IMR-90 (cell line): ENCODE data around the gene STAT4. TPM values are rescaled to one million over a fixed set of nuclear protein-coding genes. Genes with fewer than 3 reads are reported as not detected.

ENCODE experiments used
- ATAC-seq: fragments of 200-7000 bp; cut with Tn5 transposase; 2 replicates; pipeline ENCODE4 v1.9.1; 2020; ENCODE audit warnings: low read depth, mild to moderate bottlenecking, moderate library complexity
- BruUV-seq: library from RNA; stranded (reverse); fragments of 400-500 nt; replicated peaks from 2 replicates; lab custom pipeline; 2021; lab: Mats Ljungman, UMichigan
- CTCF ChIA-PET: fragments of 300-600 bp; formaldehyde crosslinking; extraction: SDS; loops from one replicate; lab custom pipeline; 2021; ENCODE audit warnings: antibody characterized with exemption; lab: Yijun Ruan, JAX
- POLR2A ChIA-PET: fragments of 300-600 bp; sonication (Branson Sonifier 250); formaldehyde crosslinking; loops from one replicate; lab custom pipeline; 2022; ENCODE audit warnings: antibody characterized with exemption; ENCODE audit not compliant: unreplicated experiment; lab: Charles Lee
- DNase-seq: peaks from one replicate; pipeline ENCODE4 v3.0.0; 2013
- H2AFZ ChIP-seq: replicated peaks from 2 replicates; pipeline ENCODE3; 2013; ENCODE audit warnings: low read length, mild to moderate bottlenecking; ENCODE audit not compliant: poor library complexity
- H2AK5ac ChIP-seq: 2 replicates; pipeline ENCODE4 v1.6.1; 2013; ENCODE audit warnings: low read depth, low read length, inconsistent platforms
- H2AK9ac ChIP-seq: replicated peaks from 2 replicates; pipeline ENCODE3; 2013; ENCODE audit warnings: mild to moderate bottlenecking, low read depth, low read length, moderate library complexity; ENCODE audit not compliant: poor library complexity
- H2BK120ac ChIP-seq: 2 replicates; pipeline ENCODE4 v1.6.1; 2013; ENCODE audit warnings: low read depth, low read length, inconsistent platforms
- H2BK15ac ChIP-seq: 3 replicates; pipeline ENCODE4 v1.6.1; 2013; ENCODE audit warnings: low read depth, low read length, inconsistent platforms
- H2BK20ac ChIP-seq: 2 replicates; pipeline ENCODE4 v1.6.1; 2013; ENCODE audit warnings: low read depth, mild to moderate bottlenecking, inconsistent platforms, low read length, moderate library complexity
- H2BK5ac ChIP-seq: 2 replicates; pipeline ENCODE4 v1.6.1; 2013; ENCODE audit warnings: mild to moderate bottlenecking, low read depth, low read length, inconsistent platforms; ENCODE audit not compliant: poor library complexity, severe bottlenecking
- H3K14ac ChIP-seq: replicated peaks from 2 replicates; pipeline ENCODE4 v1.6.1; 2013; ENCODE audit warnings: low read depth, low read length, inconsistent platforms
- H3K18ac ChIP-seq: 2 replicates; pipeline ENCODE4 v1.6.1; 2013; ENCODE audit warnings: low read depth, low read length, control low read depth
- H3K23ac ChIP-seq: 2 replicates; pipeline ENCODE4 v1.6.1; 2013; ENCODE audit warnings: low read depth, low read length, inconsistent platforms
- H3K27ac ChIP-seq: 2 replicates; pipeline ENCODE4 v1.5.1; 2013; ENCODE audit warnings: mild to moderate bottlenecking, control low read depth, low read length; ENCODE audit not compliant: insufficient read depth
- H3K27me3 ChIP-seq: 2 replicates; pipeline ENCODE4 v1.6.1; 2013; ENCODE audit warnings: low read length; ENCODE audit not compliant: control insufficient read depth, insufficient read depth
- H3K36me3 ChIP-seq: 2 replicates; pipeline ENCODE4 v1.6.1; 2013; ENCODE audit warnings: low read length, mixed read lengths; ENCODE audit not compliant: control insufficient read depth, insufficient read depth
- H3K4ac ChIP-seq: 2 replicates; pipeline ENCODE4 v1.6.1; 2013; ENCODE audit warnings: low read depth, low read length, inconsistent platforms
- H3K4me1 ChIP-seq: 2 replicates; pipeline ENCODE4 v1.6.1; 2013; ENCODE audit warnings: low read length, mixed read lengths; ENCODE audit not compliant: control insufficient read depth, insufficient read depth
- H3K4me2 ChIP-seq: 2 replicates; pipeline ENCODE4 v1.6.1; 2013; ENCODE audit warnings: low read depth, mild to moderate bottlenecking, control low read depth, low read length, moderate library complexity
- H3K4me3 ChIP-seq: 2 replicates; pipeline ENCODE4 v1.5.1; 2013; ENCODE audit warnings: low read depth, mild to moderate bottlenecking, control low read depth, low read length, moderate library complexity; ENCODE audit not compliant: insufficient read depth
- H3K56ac ChIP-seq: 2 replicates; pipeline ENCODE4 v1.6.1; 2013; ENCODE audit warnings: low read length, inconsistent platforms; ENCODE audit not compliant: insufficient read depth; ENCODE audit errors: extremely low read depth
- H3K79me1 ChIP-seq, 2 experiments: 2 replicates each; pipeline ENCODE4 v1.6.1; 2013; ENCODE audit warnings: low read length in 2 of 2, inconsistent platforms in 1 of 2, low read depth in 1 of 2
- H3K9ac ChIP-seq: 2 replicates; pipeline ENCODE4 v1.6.1; 2013; ENCODE audit warnings: low read depth, low read length, control low read depth
- H3K9me1 ChIP-seq: 2 replicates; pipeline ENCODE4 v1.6.1; 2013; ENCODE audit warnings: low read length, inconsistent platforms; ENCODE audit not compliant: insufficient read depth
- H3K9me3 ChIP-seq: 2 replicates; pipeline ENCODE4 v1.6.1; 2013; ENCODE audit warnings: low read length; ENCODE audit not compliant: control insufficient read depth, insufficient read depth
- H4K20me1 ChIP-seq: 2 replicates; pipeline ENCODE4 v1.6.1; 2013; ENCODE audit warnings: low read length, inconsistent platforms; ENCODE audit not compliant: insufficient read depth
- H4K5ac ChIP-seq: 2 replicates; pipeline ENCODE4 v1.6.1; 2013; ENCODE audit warnings: mild to moderate bottlenecking, low read depth, low read length, control low read depth
- H4K8ac ChIP-seq, 2 experiments: 2 replicates each; pipeline ENCODE4 v1.6.1; 2013; ENCODE audit warnings: low read depth in 2 of 2, low read length in 2 of 2, control low read depth in 1 of 2, inconsistent platforms in 1 of 2
- H4K91ac ChIP-seq: 2 replicates; pipeline ENCODE4 v1.6.1; 2013; ENCODE audit warnings: low read depth, low read length, inconsistent platforms; ENCODE audit not compliant: insufficient read depth
- BHLHE40 ChIP-seq: fragments of 150-350 bp; IDR thresholded peaks from 2 replicates; pipeline ENCODE4 v1.6.1; 2016; ENCODE audit warnings: mild to moderate bottlenecking, low read depth, low read length
- CEBPB ChIP-seq: IDR thresholded peaks from 2 replicates; pipeline ENCODE4 v1.6.1; 2012; ENCODE audit warnings: low read depth, low read length, improper control_type of control experiment
- CTCF ChIP-seq: conservative IDR thresholded peaks from 2 replicates; pipeline ENCODE4 v1.5.1; 2012; ENCODE audit warnings: mild to moderate bottlenecking, low read depth, low read length, improper control_type of control experiment
- FOS ChIP-seq: fragments of 150-350 bp; IDR thresholded peaks from 2 replicates; pipeline ENCODE4 v1.6.1; 2016; ENCODE audit warnings: low read depth, low read length
- MAZ ChIP-seq: IDR thresholded peaks from 2 replicates; pipeline ENCODE4 v1.6.1; 2012; ENCODE audit warnings: low read depth, mild to moderate bottlenecking, low read length, improper control_type of control experiment, moderate library complexity, borderline replicate concordance
- SMC3 ChIP-seq: fragments of 150-350 bp; IDR thresholded peaks from 2 replicates; pipeline ENCODE4 v1.6.1; 2016; ENCODE audit warnings: low read depth, mild to moderate bottlenecking, antibody characterized with exemption, low read length, moderate library complexity
- WGBS, 2 experiments: methylation state at CpG; one replicate each; pipeline versions ENCODE4 v1.1.5 to v1.1.7; 2013; ENCODE audit warnings: missing lambda C conversion rate in 2 of 2; ENCODE audit not compliant: insufficient read length in 1 of 2; ENCODE audit errors: extremely low coverage in 2 of 2; 5-methylcytosine and 5-hydroxymethylcytosine counted together
- dilution Hi-C: fragments of 300-500 bp; cut with HindIII; formaldehyde crosslinking; loops from one replicate; pipeline ENCODE4 v1.14.3; 2018; ENCODE audit warnings: low sequenced_read_pairs; ENCODE audit not compliant: unreplicated experiment
- in situ Hi-C: fragments of 300-500 bp; cut with MboI; formaldehyde crosslinking; loops from 3 replicates; pipeline ENCODE4 v1.14.3; 2019; ENCODE audit warnings: low sequenced_read_pairs, inconsistent platforms, mixed read lengths
- intact Hi-C: fragments of 100-400 bp; cut with micrococcal nuclease; formaldehyde crosslinking; loops from 2 replicates; pipeline ENCODE4 v1.10.0; 2022
- polyA plus RNA-seq, 3 experiments: library from polyadenylated mRNA; depleted of rRNA; stranded (reverse); fragments of >200 nt; gene quantifications; 2 replicates each; pipeline ENCODE4 v1.2.3, GENCODE V29; 2012; ENCODE audit warnings: low replicate concordance in 1 of 3
- total RNA-seq: library from RNA; depleted of rRNA; stranded (reverse); fragments of >200 nt; gene quantifications from 2 replicates; pipeline ENCODE4 v1.2.3, GENCODE V29; 2012
- TF ChIP-seq, protein P1 (sequence below): fragments of 150-350 bp; IDR thresholded peaks from 2 replicates; pipeline ENCODE4 v1.6.1; 2016; ENCODE audit warnings: low read depth, mild to moderate bottlenecking, low read length, moderate library complexity, borderline replicate concordance
- TF ChIP-seq, protein P2 (sequence below): fragments of 150-350 bp; IDR thresholded peaks from 2 replicates; pipeline ENCODE4 v1.6.1; 2017; ENCODE audit warnings: mild to moderate bottlenecking, antibody characterized with exemption, low read length, low read depth

The STAT4 gene
- total and polyA plus RNA-seq, 2 of the 4 experiments (the other 2 are of a cell fraction) = 0.36 to 0.48 TPM

DNA sequence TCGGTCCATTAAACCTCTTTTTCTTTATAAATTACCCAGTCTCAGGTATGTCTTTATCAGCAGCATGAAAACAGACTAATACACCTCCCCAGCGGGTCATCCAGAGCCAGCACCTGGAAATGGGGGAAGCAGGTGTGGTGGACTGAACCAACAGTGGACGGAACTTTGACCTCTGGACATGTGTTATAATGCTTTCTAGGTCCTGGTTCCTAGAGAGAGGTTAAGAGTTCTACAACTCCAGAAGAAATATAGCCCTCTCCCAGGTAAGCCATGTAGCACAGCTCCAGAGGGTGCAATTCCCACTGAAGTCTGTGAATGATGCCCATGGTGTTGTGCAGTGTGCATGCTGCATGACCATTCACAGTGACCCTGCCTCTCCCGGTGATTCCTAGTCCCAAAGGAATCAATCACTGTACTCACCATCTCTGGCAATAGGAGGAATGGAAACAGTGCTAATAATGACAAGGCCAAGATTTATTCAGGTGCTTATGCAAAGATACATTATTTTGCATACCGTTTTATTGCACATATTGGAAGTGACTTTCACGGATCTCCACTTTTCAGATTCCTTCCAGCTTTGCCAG is 49.2 kb upstream of the STAT4 start (continued):
- TF ChIP-seq CTCF = no peak

GRCh38 chr2:191198271-191198670 is 47.5 kb upstream of the STAT4 start:
- no peak overlapping the region for H3K14ac ChIP-seq
- H2BK15ac ChIP-seq = 0 out of 3 replicates have a peak overlapping the region, but pooled peaks have one; percentile 28
- peak overlapping the region; percentile 25; the same call in 1 of the 2 replicates for H2BK120ac ChIP-seq
- no peak overlapping the region for H2AFZ ChIP-seq
- peaks cover 3% of the 10 kb centered on the region; the same call in 1 of the 2 replicates for H3K9me3 ChIP-seq
- H3K4me3 ChIP-seq = no peak overlapping the region
- H2BK20ac ChIP-seq = no peak overlapping the region
- WGBS, 2 experiments = 100% methylated on average over 1 of the region's 4 CpGs; no CpG with 5 or more reads in 1 of the 2 experiments
- H3K9me1 ChIP-seq = 0 out of 2 replicates have a peak, but pooled peaks cover 4% of the 10 kb centered on the region
- H2BK5ac ChIP-seq = no peak overlapping the region
- no peak overlapping the region for H3K23ac ChIP-seq
- peaks cover 9% of the 10 kb centered on the region for H3K4me1 ChIP-seq
- H3K27me3 ChIP-seq = no peaks in the 10 kb centered on the region
- intact Hi-C loops (no loop called here), dilution Hi-C loops (no loop called here), in situ Hi-C loops (no loop called here)
- H3K79me1 ChIP-seq = no peaks in the 10 kb centered on the region; a peak in 1 of 4 replicates
- H3K9ac ChIP-seq = no peak overlapping the region
- H2AK5ac ChIP-seq = peak overlapping the region; percentile 52; the same call in 1 of the 2 replicates
- no peak overlapping the region for H4K5ac ChIP-seq
- DNase-seq (no peak), ATAC-seq (no peak)
- ChIA-PET POLR2A (no interaction called here), CTCF (no interaction called here)
- H4K91ac ChIP-seq = 0 out of 2 replicates have a peak overlapping the region, but pooled peaks have one; percentile 34
- H3K56ac ChIP-seq = no peak overlapping the region
- no peak overlapping the region for H3K4me2 ChIP-seq
- no peaks in the 10 kb centered on the region for H4K20me1 ChIP-seq
- H3K18ac ChIP-seq = no peak overlapping the region
- H3K36me3 ChIP-seq = no peaks in the 10 kb centered on the region
- H3K27ac ChIP-seq = no peak overlapping the region
- no TSS peak for BruUV-seq
- H3K4ac ChIP-seq = peak overlapping the region; percentile 26; the same call in 1 of the 2 replicates
- H2AK9ac ChIP-seq = no peak overlapping the region
- H4K8ac ChIP-seq = no peak overlapping the region
- TF ChIP-seq CEBPB (no peak), CTCF (no peak), SMC3 (no peak), FOS (no peak), BHLHE40 (no peak), MAZ (no peak)
- TF ChIP-seq, protein P1, sequence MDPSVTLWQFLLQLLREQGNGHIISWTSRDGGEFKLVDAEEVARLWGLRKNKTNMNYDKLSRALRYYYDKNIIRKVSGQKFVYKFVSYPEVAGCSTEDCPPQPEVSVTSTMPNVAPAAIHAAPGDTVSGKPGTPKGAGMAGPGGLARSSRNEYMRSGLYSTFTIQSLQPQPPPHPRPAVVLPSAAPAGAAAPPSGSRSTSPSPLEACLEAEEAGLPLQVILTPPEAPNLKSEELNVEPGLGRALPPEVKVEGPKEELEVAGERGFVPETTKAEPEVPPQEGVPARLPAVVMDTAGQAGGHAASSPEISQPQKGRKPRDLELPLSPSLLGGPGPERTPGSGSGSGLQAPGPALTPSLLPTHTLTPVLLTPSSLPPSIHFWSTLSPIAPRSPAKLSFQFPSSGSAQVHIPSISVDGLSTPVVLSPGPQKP = no peak
- TF ChIP-seq, protein P2, sequence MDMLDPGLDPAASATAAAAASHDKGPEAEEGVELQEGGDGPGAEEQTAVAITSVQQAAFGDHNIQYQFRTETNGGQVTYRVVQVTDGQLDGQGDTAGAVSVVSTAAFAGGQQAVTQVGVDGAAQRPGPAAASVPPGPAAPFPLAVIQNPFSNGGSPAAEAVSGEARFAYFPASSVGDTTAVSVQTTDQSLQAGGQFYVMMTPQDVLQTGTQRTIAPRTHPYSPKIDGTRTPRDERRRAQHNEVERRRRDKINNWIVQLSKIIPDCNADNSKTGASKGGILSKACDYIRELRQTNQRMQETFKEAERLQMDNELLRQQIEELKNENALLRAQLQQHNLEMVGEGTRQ = no peak
